ENCODE data around the gene ZBTB20.

DNA sequence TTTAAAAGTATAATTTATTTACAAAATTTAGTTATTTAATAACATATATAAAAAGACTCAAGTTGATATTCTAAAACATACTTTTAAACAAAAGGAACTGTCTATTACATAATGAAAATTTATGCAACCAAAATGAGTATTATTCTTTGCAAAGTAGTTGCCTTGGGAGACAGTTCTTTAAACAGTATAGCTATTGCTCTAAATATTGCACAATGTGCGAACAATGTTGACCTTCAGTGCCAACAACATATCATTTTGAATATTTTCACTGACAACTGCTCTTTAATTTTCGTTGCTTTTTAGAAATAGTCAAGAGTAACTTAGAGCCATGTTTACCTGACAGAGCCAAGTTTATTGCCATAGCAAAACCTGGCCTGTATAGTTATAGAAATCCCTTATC, 124.9 kb downstream of the ZBTB20 start:
- no peak for TF ChIP-seq POLR2A (IDR thresholded peaks at IDR 0.05; ENCODE audit: low read depth, low read length)
- peak; percentile 78 for TF ChIP-seq CEBPB (IDR thresholded peaks at IDR 0.05; ENCODE audit: low read depth, low read length)
- TF ChIP-seq, protein P1, sequence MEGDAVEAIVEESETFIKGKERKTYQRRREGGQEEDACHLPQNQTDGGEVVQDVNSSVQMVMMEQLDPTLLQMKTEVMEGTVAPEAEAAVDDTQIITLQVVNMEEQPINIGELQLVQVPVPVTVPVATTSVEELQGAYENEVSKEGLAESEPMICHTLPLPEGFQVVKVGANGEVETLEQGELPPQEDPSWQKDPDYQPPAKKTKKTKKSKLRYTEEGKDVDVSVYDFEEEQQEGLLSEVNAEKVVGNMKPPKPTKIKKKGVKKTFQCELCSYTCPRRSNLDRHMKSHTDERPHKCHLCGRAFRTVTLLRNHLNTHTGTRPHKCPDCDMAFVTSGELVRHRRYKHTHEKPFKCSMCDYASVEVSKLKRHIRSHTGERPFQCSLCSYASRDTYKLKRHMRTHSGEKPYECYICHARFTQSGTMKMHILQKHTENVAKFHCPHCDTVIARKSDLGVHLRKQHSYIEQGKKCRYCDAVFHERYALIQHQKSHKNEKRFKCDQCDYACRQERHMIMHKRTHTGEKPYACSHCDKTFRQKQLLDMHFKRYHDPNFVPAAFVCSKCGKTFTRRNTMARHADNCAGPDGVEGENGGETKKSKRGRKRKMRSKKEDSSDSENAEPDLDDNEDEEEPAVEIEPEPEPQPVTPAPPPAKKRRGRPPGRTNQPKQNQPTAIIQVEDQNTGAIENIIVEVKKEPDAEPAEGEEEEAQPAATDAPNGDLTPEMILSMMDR (conservative IDR thresholded peaks at IDR 0.05; ENCODE audit: low read depth, low read length): no peak
- TF ChIP-seq RFX5 (IDR thresholded peaks at IDR 0.05; ENCODE audit: low read depth, low read length): no peak
- no peak for TF ChIP-seq MXI1 (IDR thresholded peaks at IDR 0.05; ENCODE audit: borderline replicate concordance, low read depth, low read length)
- no peak for TF ChIP-seq MAFK (IDR thresholded peaks at IDR 0.05; ENCODE audit: low read depth, low read length)
- no peak for TF ChIP-seq RAD21 (IDR thresholded peaks at IDR 0.05; ENCODE audit: low read length)
- TF ChIP-seq FOS (IDR thresholded peaks at IDR 0.05; ENCODE audit: low read depth, low read length): no peak
- TF ChIP-seq MAZ (IDR thresholded peaks at IDR 0.05; ENCODE audit: borderline replicate concordance, low read depth, low read length): no peak
- TF ChIP-seq, protein P2, sequence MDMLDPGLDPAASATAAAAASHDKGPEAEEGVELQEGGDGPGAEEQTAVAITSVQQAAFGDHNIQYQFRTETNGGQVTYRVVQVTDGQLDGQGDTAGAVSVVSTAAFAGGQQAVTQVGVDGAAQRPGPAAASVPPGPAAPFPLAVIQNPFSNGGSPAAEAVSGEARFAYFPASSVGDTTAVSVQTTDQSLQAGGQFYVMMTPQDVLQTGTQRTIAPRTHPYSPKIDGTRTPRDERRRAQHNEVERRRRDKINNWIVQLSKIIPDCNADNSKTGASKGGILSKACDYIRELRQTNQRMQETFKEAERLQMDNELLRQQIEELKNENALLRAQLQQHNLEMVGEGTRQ (IDR thresholded peaks at IDR 0.05; ENCODE audit: low read depth, low read length): no peak
- no peak for TF ChIP-seq RCOR1 (IDR thresholded peaks at IDR 0.05; ENCODE audit: insufficient replicate concordance, low read length)
- TF ChIP-seq SMC3 (IDR thresholded peaks at IDR 0.05; ENCODE audit: low read depth, low read length): no peak
- TF ChIP-seq BHLHE40 (IDR thresholded peaks at IDR 0.05; ENCODE audit: low read depth, low read length): no peak

Measured in IMR-90 (cell line).